Gastroesophageal sphincter (tissue), 4 donors: ENCODE measurements around the gene CBR3. TPM values are rescaled to one million over a fixed set of nuclear protein-coding genes. Genes with fewer than 3 reads are reported as not detected.

Experiments used
- ATAC-seq: fragments of 150-250 bp; one replicate; pipeline ENCODE4 v1.9.1; 2016; ENCODE audit warnings: mild to moderate bottlenecking, moderate library complexity
- H3K27ac ChIP-seq, 4 donors: fragments of 200-600 bp; sonication (generic) in 3 of 4; 1 replicate in 3 of 4; 2 replicates in 1 of 4; pipeline ENCODE4 v1.5.1; 2016 to 2019
- H3K27me3 ChIP-seq: fragments of 200-600 bp; sonication (generic); one replicate; pipeline ENCODE4 v1.5.1; 2019
- H3K36me3 ChIP-seq, 2 donors: fragments of 200-600 bp; sonication (generic); one replicate each; pipeline ENCODE4 v1.5.1; 2019; ENCODE audit warnings: control low read depth in 1 of 2
- H3K4me1 ChIP-seq, 3 donors: fragments of 200-600 bp; sonication (generic); 1 replicate in 2 of 3; 2 replicates in 1 of 3; pipeline ENCODE4 v1.5.1; 2016 to 2019; ENCODE audit warnings: control low read depth in 2 of 3
- H3K4me3 ChIP-seq, 2 donors: fragments of 200-600 bp; sonication (generic); one replicate each; pipeline ENCODE4 v1.5.1; 2019; ENCODE audit warnings: mild to moderate bottlenecking in 1 of 2, moderate library complexity in 1 of 2
- H3K9me3 ChIP-seq, 3 donors: fragments of 200-600 bp; sonication (generic); one replicate each; pipeline ENCODE4 v1.5.1; 2017 to 2019; ENCODE audit warnings: control low read depth in 2 of 3
- EP300 ChIP-seq: sonication (generic); formaldehyde crosslinking; IDR thresholded peaks from one replicate; pipeline ENCODE4 v1.6.1; 2017; ENCODE audit warnings: antibody characterized with exemption, mild to moderate bottlenecking
- POLR2A ChIP-seq, 2 donors: fragments of 450-650 bp; IDR thresholded peaks; one replicate each; pipeline ENCODE4 v1.6.1; 2017; ENCODE audit warnings: antibody characterized with exemption in 2 of 2, mild to moderate bottlenecking in 2 of 2, moderate library complexity in 1 of 2
- POLR2AphosphoS5 ChIP-seq: sonication (generic); formaldehyde crosslinking; IDR thresholded peaks from one replicate; pipeline ENCODE4 v1.6.1; 2017; ENCODE audit warnings: antibody characterized with exemption
- WGBS, 2 donors: methylation state at CpG; one replicate each; pipeline ENCODE4 v1.1.5; 2018; ENCODE audit warnings: low coverage in 1 of 2; 5-methylcytosine and 5-hydroxymethylcytosine counted together
- total RNA-seq, 4 donors: library from RNA; depleted of rRNA; stranded (reverse); fragments of >200 nt; gene quantifications; one replicate each; pipeline ENCODE4 v1.1.0, GENCODE V29; 2016
- TF ChIP-seq, protein P1 (sequence below), 4 experiments: fragments of 200-600 bp in 2 of 4; fragments of 450-650 bp in 2 of 4; sonication (generic) in 1 of 4; IDR thresholded peaks; one replicate each; pipeline ENCODE4 v1.5.1; 2017 to 2019; ENCODE audit warnings: antibody characterized with exemption in 4 of 4, mild to moderate bottlenecking in 2 of 4, moderate library complexity in 2 of 4

Gene CBR3
- total RNA-seq, 4 donors from 2014 or later = 9.6 to 20.9 (median 14.0) TPM

DNA sequence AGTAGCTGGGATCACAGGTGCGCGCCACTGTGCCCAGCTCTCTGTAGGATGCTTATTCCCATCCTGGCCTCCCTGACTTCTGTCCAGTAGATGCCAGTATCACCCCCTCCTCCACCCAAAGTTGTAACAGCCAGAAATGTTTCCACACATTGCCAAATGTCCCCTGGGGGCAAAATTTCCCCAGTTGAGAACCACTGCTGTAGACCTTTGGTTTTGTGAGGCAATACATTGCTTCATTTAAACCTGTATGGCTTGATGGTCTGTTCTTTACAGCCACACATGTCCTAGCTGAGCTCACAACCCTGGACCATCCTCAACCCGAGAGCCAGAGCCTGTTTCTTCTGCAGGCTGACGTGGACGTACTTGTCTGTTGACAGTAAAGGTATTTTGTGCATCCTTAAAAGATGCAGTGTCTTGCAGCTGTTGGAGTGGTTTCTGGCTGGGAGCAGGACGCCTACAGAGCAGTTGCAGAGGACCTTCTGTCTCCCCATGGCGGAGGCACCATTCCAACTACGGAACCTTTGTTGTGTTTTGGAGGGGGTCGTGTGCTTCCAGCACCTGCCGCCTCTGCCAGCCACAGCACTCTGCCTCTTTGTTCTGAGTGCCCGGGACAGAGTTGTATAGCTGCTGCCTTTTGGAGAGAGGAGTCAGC is 48.4 kb downstream of the CBR3 start:
- TF ChIP-seq, protein P1, sequence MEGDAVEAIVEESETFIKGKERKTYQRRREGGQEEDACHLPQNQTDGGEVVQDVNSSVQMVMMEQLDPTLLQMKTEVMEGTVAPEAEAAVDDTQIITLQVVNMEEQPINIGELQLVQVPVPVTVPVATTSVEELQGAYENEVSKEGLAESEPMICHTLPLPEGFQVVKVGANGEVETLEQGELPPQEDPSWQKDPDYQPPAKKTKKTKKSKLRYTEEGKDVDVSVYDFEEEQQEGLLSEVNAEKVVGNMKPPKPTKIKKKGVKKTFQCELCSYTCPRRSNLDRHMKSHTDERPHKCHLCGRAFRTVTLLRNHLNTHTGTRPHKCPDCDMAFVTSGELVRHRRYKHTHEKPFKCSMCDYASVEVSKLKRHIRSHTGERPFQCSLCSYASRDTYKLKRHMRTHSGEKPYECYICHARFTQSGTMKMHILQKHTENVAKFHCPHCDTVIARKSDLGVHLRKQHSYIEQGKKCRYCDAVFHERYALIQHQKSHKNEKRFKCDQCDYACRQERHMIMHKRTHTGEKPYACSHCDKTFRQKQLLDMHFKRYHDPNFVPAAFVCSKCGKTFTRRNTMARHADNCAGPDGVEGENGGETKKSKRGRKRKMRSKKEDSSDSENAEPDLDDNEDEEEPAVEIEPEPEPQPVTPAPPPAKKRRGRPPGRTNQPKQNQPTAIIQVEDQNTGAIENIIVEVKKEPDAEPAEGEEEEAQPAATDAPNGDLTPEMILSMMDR (IDR thresholded peaks at IDR 0.05) = no peak
- TF ChIP-seq POLR2AphosphoS5 = no peak
- TF ChIP-seq EP300 = no peak
- no peak for ATAC-seq
- WGBS, 2 donors = 64 to 85% methylated on average over 2 to 10 of the region's 11 CpGs
- H3K9me3 ChIP-seq = no peaks in the 10 kb centered on the region
- no peak overlapping the region for H3K27ac ChIP-seq
- peaks cover 0 to 7% (median 0%) of the 10 kb centered on the region in 3 donors for H3K4me1 ChIP-seq
- no peak overlapping the region for H3K4me3 ChIP-seq
- H3K36me3 ChIP-seq = peaks cover 0 to 5% of the 10 kb centered on the region in 2 donors
- H3K27me3 ChIP-seq = no peaks in the 10 kb centered on the region

- ATAC-seq = no peak
Observed at GRCh38 chr21:36184545-36184944, 49.7 kb downstream of the CBR3 start.

GRCh38 chr21:36185523-36185922 is 50.6 kb downstream of the CBR3 start:
- peaks cover 0 to 5% of the 10 kb centered on the region in 2 donors for H3K36me3 ChIP-seq
- no peak for ATAC-seq
- no peak overlapping the region for H3K27ac ChIP-seq
- H3K9me3 ChIP-seq = no peaks in the 10 kb centered on the region
- peaks cover 0 to 19% (median 0%) of the 10 kb centered on the region in 3 donors for H3K4me1 ChIP-seq
- no peak overlapping the region for H3K4me3 ChIP-seq
- 93 to 94% methylated on average over 6 to 9 of the region's 9 CpGs for WGBS, 2 donors
- no peaks in the 10 kb centered on the region for H3K27me3 ChIP-seq
- TF ChIP-seq POLR2AphosphoS5 = no peak
- TF ChIP-seq POLR2A (IDR thresholded peaks at IDR 0.05) = no peak
- no peak for TF ChIP-seq EP300
- TF ChIP-seq, protein P1 (IDR thresholded peaks at IDR 0.05) = no peak

More at GRCh38 chr21:36184545-36184944, 49.7 kb downstream of the CBR3 start:
- TF ChIP-seq EP300 (no peak), POLR2AphosphoS5 (no peak), POLR2A (IDR thresholded peaks at IDR 0.05) (no peak)
- TF ChIP-seq, protein P1 (IDR thresholded peaks at IDR 0.05) = no peak
- H3K9me3 ChIP-seq = no peaks in the 10 kb centered on the region
- H3K36me3 ChIP-seq = peaks cover 0 to 5% of the 10 kb centered on the region in 2 donors
- no peaks in the 10 kb centered on the region for H3K27me3 ChIP-seq
- no peak overlapping the region for H3K4me3 ChIP-seq
- peaks cover 0 to 19% (median 0%) of the 10 kb centered on the region in 3 donors for H3K4me1 ChIP-seq
- 89 to 100% methylated on average over 3 to 13 of the region's 16 CpGs for WGBS, 2 donors
- no peak overlapping the region for H3K27ac ChIP-seq

GRCh38 chr21:36186081-36186480 is 51.2 kb downstream of the CBR3 start:
- Histone ChIP-seq H3K36me3 (peaks cover 0 to 5% of the 10 kb centered on the region in 2 donors), H3K27me3 (no peaks in the 10 kb centered on the region), H3K4me3 (no peak overlapping the region), H3K9me3 (no peaks in the 10 kb centered on the region), H3K27ac (no peak overlapping the region), H3K4me1 (peaks cover 0 to 19% (median 0%) of the 10 kb centered on the region in 3 donors)
- TF ChIP-seq POLR2AphosphoS5 (no peak), EP300 (no peak), POLR2A (IDR thresholded peaks at IDR 0.05) (no peak)
- TF ChIP-seq, protein P1 (IDR thresholded peaks at IDR 0.05) = no peak
- WGBS, 2 donors = 94 to 100% methylated on average over 1 to 4 of the region's 4 CpGs
- ATAC-seq = no peak
